Measurements from ENCODE around the gene XCL2.

GRCh38 chr1:168498159-168498631 lies 45.6 kb downstream of the XCL2 start:
- TF ChIP-seq, protein P1, sequence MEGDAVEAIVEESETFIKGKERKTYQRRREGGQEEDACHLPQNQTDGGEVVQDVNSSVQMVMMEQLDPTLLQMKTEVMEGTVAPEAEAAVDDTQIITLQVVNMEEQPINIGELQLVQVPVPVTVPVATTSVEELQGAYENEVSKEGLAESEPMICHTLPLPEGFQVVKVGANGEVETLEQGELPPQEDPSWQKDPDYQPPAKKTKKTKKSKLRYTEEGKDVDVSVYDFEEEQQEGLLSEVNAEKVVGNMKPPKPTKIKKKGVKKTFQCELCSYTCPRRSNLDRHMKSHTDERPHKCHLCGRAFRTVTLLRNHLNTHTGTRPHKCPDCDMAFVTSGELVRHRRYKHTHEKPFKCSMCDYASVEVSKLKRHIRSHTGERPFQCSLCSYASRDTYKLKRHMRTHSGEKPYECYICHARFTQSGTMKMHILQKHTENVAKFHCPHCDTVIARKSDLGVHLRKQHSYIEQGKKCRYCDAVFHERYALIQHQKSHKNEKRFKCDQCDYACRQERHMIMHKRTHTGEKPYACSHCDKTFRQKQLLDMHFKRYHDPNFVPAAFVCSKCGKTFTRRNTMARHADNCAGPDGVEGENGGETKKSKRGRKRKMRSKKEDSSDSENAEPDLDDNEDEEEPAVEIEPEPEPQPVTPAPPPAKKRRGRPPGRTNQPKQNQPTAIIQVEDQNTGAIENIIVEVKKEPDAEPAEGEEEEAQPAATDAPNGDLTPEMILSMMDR (IDR thresholded peaks at IDR 0.05) = no peak
- TF ChIP-seq TAF1 (IDR thresholded peaks at IDR 0.05; ENCODE audit: borderline replicate concordance, low read depth, low read length) = no peak
